ENCODE measurements around the gene TSC22D3.

GRCh38 chrX:107721966-107722707 lies 53.5 kb downstream of the TSC22D3 start:
- TF ChIP-seq POLR2A (IDR thresholded peaks at IDR 0.05) (no peak), CTCF (IDR thresholded peaks at IDR 0.05) (no peak)

All from upper lobe of left lung (tissue), 4 donors.